ENCODE data around the gene GPA33. TPM values are rescaled to one million over a fixed set of nuclear protein-coding genes. Genes with fewer than 3 reads are reported as not detected.

The GPA33 gene
- total RNA-seq, 1 experiment from 2014 or later: not detected

- Histone ChIP-seq H3K27me3 (ENCODE audit: insufficient read depth, low read depth) (no peaks in the 10 kb centered on the region), H3K4me2 (no peak overlapping the region), H3K9me3 (ENCODE audit: insufficient read depth, low read depth) (no peaks in the 10 kb centered on the region), H3K9me2 (ENCODE audit: insufficient read depth) (no peaks in the 10 kb centered on the region), H3K27ac (no peak overlapping the region), H3K36me3 (ENCODE audit: low read depth) (no peaks in the 10 kb centered on the region), H3K4me1 (replicated peaks; ENCODE audit: insufficient read depth) (peaks cover 3% of the 10 kb centered on the region), H2AFZ (no peak overlapping the region), H3K79me2 (ENCODE audit: low read depth) (no peaks in the 10 kb centered on the region), H3F3A (ENCODE audit: insufficient read depth, low read depth) (no peaks in the 10 kb centered on the region), H3K4me3 (no peak overlapping the region), H4K20me1 (ENCODE audit: insufficient read depth) (no peaks in the 10 kb centered on the region)
- CTCF ChIA-PET: no interaction called here
- POLR2A ChIA-PET (ENCODE audit: unreplicated experiment): no interaction called here
- DNase-seq: no peak
- TF ChIP-seq EZH2 (IDR thresholded peaks at IDR 0.05; ENCODE audit: low read depth): no peak
- no peak for TF ChIP-seq CTCF (conservative IDR thresholded peaks at IDR 0.05)
- intact Hi-C loops (cut with micrococcal nuclease; ENCODE audit: unreplicated experiment): no loop called here
- no TSS peak for BruUV-seq (replicated peaks)
Measured at GRCh38 chr1:167089939-167090313, 251 bp downstream of the GPA33 start.

- H3K79me2 ChIP-seq (ENCODE audit: low read depth): no peaks in the 10 kb centered on the region
- H3K9me3 ChIP-seq (ENCODE audit: insufficient read depth, low read depth): no peaks in the 10 kb centered on the region
- no peak overlapping the region for H3K27ac ChIP-seq
- peaks cover 7% of the 10 kb centered on the region for H3K4me1 ChIP-seq (replicated peaks; ENCODE audit: insufficient read depth)
- no peaks in the 10 kb centered on the region for H3F3A ChIP-seq (ENCODE audit: insufficient read depth, low read depth)
- no TSS peak for BruUV-seq (replicated peaks)
- no peaks in the 10 kb centered on the region for H4K20me1 ChIP-seq (ENCODE audit: insufficient read depth)
- intact Hi-C loops (cut with micrococcal nuclease; ENCODE audit: unreplicated experiment): no loop called here
- H3K4me3 ChIP-seq: no peak overlapping the region
- TF ChIP-seq CTCF (conservative IDR thresholded peaks at IDR 0.05) (no peak), EZH2 (IDR thresholded peaks at IDR 0.05; ENCODE audit: low read depth) (no peak)
- no peaks in the 10 kb centered on the region for H3K36me3 ChIP-seq (ENCODE audit: low read depth)
- H3K27me3 ChIP-seq (ENCODE audit: insufficient read depth, low read depth): no peaks in the 10 kb centered on the region
- POLR2A ChIA-PET (ENCODE audit: unreplicated experiment): no interaction called here
- no peak overlapping the region for H2AFZ ChIP-seq
- no peak overlapping the region for H3K4me2 ChIP-seq
- H3K9me2 ChIP-seq (ENCODE audit: insufficient read depth): no peaks in the 10 kb centered on the region
- CTCF ChIA-PET: interaction anchor here (0.5 kb wide), 1 partner anchor 75 kb away, joined by 4 read pairs; no protein-coding TSS in a partner anchor
- DNase-seq: no peak
Measured at GRCh38 chr1:167088746-167089417, 1.3 kb downstream of the GPA33 start.

- no TSS peak for BruUV-seq (replicated peaks)
- Histone ChIP-seq H3K79me2 (ENCODE audit: low read depth) (no peaks in the 10 kb centered on the region), H4K20me1 (ENCODE audit: insufficient read depth) (no peaks in the 10 kb centered on the region), H3K27ac (no peak overlapping the region), H3K36me3 (ENCODE audit: low read depth) (no peaks in the 10 kb centered on the region), H3K9me2 (ENCODE audit: insufficient read depth) (no peaks in the 10 kb centered on the region), H3K4me2 (no peak overlapping the region), H3K4me1 (replicated peaks; ENCODE audit: insufficient read depth) (peaks cover 28% of the 10 kb centered on the region), H3K9me3 (ENCODE audit: insufficient read depth, low read depth) (no peaks in the 10 kb centered on the region), H2AFZ (no peak overlapping the region), H3K27me3 (ENCODE audit: insufficient read depth, low read depth) (no peaks in the 10 kb centered on the region), H3K4me3 (no peak overlapping the region), H3F3A (ENCODE audit: insufficient read depth, low read depth) (peaks cover 14% of the 10 kb centered on the region)
- no peak for DNase-seq
- intact Hi-C loops (cut with micrococcal nuclease; ENCODE audit: unreplicated experiment): no loop called here
- CTCF ChIA-PET: interaction anchor here (0.6 kb wide), 1 partner anchor 125 kb away, joined by 6 read pairs; no protein-coding TSS in a partner anchor
- no peak for TF ChIP-seq CTCF (conservative IDR thresholded peaks at IDR 0.05)
- no peak for TF ChIP-seq EZH2 (IDR thresholded peaks at IDR 0.05; ENCODE audit: low read depth)
- POLR2A ChIA-PET (ENCODE audit: unreplicated experiment): no interaction called here
Measured at GRCh38 chr1:167086768-167087167, 3.4 kb downstream of the GPA33 start.
